Osteoblast (primary cell): Measurements from ENCODE around the gene SRRM5. TPM values are rescaled to one million over a fixed set of nuclear protein-coding genes. Genes with fewer than 3 reads are reported as not detected.

Experiments
- DNase-seq: peaks from one replicate; pipeline ENCODE4 v3.0.0; 2011; ENCODE audit warnings: low spot score, mixed read lengths; ENCODE audit not compliant: insufficient read length; ENCODE audit errors: missing footprints
- H2AFZ ChIP-seq: 2 replicates; pipeline ENCODE4 v1.6.0; 2011; ENCODE audit warnings: mild to moderate bottlenecking, low read length
- H3K27ac ChIP-seq: 2 replicates; pipeline ENCODE4 v1.5.1; 2011; ENCODE audit warnings: mild to moderate bottlenecking, low read depth, low read length, moderate library complexity
- H3K27me3 ChIP-seq: 2 replicates; pipeline ENCODE4 v1.6.0; 2012; ENCODE audit warnings: mild to moderate bottlenecking, control low read depth, inconsistent platforms, low read length, moderate library complexity; ENCODE audit not compliant: insufficient read depth
- H3K36me3 ChIP-seq: 2 replicates; pipeline ENCODE4 v1.5.1; 2011; ENCODE audit warnings: mild to moderate bottlenecking, low read length, control low read depth, moderate library complexity; ENCODE audit not compliant: insufficient read depth
- H3K4me1 ChIP-seq: 2 replicates; pipeline ENCODE4 v1.5.1; 2011; ENCODE audit warnings: mild to moderate bottlenecking, low read length, control low read depth, moderate library complexity; ENCODE audit not compliant: insufficient read depth
- H3K4me2 ChIP-seq: 2 replicates; pipeline ENCODE4 v1.6.0; 2011; ENCODE audit warnings: mild to moderate bottlenecking, low read length; ENCODE audit not compliant: insufficient read depth
- H3K4me3 ChIP-seq: fragments of 200-600 bp; sonication (generic); 3 replicates; pipeline ENCODE4 v1.5.1; 2012; ENCODE audit warnings: mild to moderate bottlenecking, low read length, inconsistent platforms; ENCODE audit not compliant: insufficient read depth
- H3K79me2 ChIP-seq: 2 replicates; pipeline ENCODE4 v1.6.0; 2012; ENCODE audit warnings: mild to moderate bottlenecking, low read length, control low read depth, inconsistent platforms; ENCODE audit not compliant: insufficient read depth
- H3K9me3 ChIP-seq: 2 replicates; pipeline ENCODE4 v1.5.1; 2011; ENCODE audit warnings: low read depth, low read length, control low read depth
- H4K20me1 ChIP-seq: 2 replicates; pipeline ENCODE4 v1.6.0; 2012; ENCODE audit warnings: mild to moderate bottlenecking, low read length, control low read depth; ENCODE audit not compliant: insufficient read depth
- total RNA-seq: library from RNA; depleted of rRNA; stranded (reverse); fragments of >200 nt; gene quantifications from 2 replicates; pipeline ENCODE4 v1.2.3, GENCODE V29; 2012
- TF ChIP-seq, protein P1 (sequence below): IDR thresholded peaks from 2 replicates; pipeline ENCODE4 v1.5.1; 2011; ENCODE audit warnings: mild to moderate bottlenecking, low read depth, low read length, moderate library complexity; ENCODE audit errors: extremely low read depth

SRRM5 gene
- total RNA-seq, 1 donor, result under 0.01 TPM

DNA sequence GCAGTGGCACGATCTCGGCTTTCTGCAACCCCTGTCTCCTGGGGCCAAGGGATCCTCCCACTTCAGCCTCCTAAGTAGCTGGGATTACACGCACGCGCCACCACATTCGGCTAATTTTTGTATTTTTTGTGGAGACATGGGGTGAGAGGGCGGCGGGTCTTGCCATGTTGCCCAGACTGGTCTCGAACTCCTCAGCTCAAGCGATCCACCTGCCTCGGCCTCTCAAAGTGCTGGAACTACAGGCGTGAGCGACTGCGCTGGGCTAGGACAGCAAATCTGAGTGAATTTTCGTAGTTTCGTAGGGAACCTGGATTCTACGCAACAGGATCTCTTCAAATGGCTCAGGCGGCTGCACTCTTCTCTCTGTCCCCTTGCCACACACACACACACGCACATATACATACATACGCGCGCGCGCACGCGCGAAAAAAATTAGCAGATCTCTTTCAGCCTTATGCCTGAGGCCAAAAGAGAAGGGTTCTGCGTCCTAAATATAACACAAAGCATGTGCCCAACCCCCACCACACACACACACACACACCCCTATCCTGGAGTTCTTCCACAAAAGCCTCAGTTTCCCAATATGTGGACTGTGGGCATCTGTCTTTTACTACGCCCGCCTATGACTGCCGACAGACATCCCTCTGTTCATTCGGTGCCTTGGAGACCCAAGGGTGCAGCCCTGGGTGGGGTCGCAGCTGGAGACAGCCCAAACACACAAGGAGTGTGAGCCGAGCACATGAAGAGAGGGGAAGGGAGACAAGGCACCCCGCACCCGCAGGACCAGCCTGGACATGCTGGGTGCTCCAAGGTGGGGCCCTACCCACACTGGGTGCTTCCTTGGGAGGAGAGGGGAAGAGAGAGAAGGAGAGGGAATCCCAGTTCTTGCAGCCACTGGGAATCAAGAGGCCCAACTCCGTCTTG, 35.7 kb upstream of the SRRM5 start:
- TF ChIP-seq, protein P1, sequence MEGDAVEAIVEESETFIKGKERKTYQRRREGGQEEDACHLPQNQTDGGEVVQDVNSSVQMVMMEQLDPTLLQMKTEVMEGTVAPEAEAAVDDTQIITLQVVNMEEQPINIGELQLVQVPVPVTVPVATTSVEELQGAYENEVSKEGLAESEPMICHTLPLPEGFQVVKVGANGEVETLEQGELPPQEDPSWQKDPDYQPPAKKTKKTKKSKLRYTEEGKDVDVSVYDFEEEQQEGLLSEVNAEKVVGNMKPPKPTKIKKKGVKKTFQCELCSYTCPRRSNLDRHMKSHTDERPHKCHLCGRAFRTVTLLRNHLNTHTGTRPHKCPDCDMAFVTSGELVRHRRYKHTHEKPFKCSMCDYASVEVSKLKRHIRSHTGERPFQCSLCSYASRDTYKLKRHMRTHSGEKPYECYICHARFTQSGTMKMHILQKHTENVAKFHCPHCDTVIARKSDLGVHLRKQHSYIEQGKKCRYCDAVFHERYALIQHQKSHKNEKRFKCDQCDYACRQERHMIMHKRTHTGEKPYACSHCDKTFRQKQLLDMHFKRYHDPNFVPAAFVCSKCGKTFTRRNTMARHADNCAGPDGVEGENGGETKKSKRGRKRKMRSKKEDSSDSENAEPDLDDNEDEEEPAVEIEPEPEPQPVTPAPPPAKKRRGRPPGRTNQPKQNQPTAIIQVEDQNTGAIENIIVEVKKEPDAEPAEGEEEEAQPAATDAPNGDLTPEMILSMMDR, result no peak
- Histone ChIP-seq H3K9me3 (no peaks in the 10 kb centered on the region), H3K4me3 (peak overlapping the region; percentile 100), H3K79me2 (peaks cover 30% of the 10 kb centered on the region), H3K27ac (peak overlapping the region; percentile 84), H4K20me1 (no peaks in the 10 kb centered on the region), H3K27me3 (no peaks in the 10 kb centered on the region), H2AFZ (peak overlapping the region; percentile 93), H3K4me1 (peaks cover 18% of the 10 kb centered on the region), H3K4me2 (peak overlapping the region; percentile 97), H3K36me3 (no peaks in the 10 kb centered on the region)
- DNase-seq, result peak; percentile 15

DNA sequence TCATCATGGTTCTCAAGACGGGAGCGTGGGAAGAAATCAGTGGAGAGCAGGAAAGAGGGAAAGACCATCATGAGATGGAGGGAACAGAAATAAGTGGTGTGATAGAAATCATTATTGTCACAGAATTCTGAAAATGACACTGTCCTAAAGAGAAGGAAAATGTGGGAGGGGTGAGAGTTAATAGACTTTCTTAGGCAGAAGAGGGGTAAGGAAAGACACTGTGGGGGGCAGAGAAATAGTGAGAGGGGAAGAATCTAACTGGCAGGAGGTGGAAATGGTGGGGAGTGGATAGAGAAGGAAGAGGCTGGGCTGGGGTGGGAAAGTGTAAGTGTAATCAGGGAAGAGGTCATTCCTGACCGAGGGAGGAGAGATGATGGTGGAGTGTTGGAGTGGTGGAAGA, 33.1 kb upstream of the SRRM5 start:
- Histone ChIP-seq H3K4me1 (peaks cover 7% of the 10 kb centered on the region), H4K20me1 (no peaks in the 10 kb centered on the region), H3K27ac (no peak overlapping the region), H3K9me3 (no peaks in the 10 kb centered on the region), H2AFZ (no peak overlapping the region), H3K36me3 (no peaks in the 10 kb centered on the region), H3K4me2 (no peak overlapping the region), H3K79me2 (peaks cover 12% of the 10 kb centered on the region), H3K4me3 (no peak overlapping the region), H3K27me3 (no peaks in the 10 kb centered on the region)
- TF ChIP-seq, protein P1, result no peak
- DNase-seq, result peak; percentile 29

DNA sequence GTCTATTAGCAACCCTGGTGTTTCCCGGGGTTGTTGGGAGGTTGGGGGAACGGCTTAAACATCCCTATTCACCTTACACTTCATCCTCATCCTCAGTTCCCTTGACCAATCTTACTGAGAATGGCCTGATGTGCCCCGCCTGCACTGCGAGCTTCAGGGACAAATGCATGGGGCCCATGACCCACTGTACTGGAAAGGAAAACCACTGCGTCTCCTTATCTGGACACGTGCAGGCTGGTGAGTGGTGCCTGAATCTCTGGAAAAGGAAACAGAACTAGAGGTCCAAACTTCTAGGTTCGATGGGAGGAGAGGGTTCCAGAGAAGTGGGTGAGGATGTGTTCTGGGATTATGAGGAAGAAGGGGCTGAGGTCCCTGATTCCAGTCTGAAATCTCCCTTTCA, 30.4 kb upstream of the SRRM5 start:
- H3K27me3 ChIP-seq, result no peaks in the 10 kb centered on the region
- H3K27ac ChIP-seq, result no peak overlapping the region
- H3K4me2 ChIP-seq, result peak overlapping the region; percentile 74
- no peaks in the 10 kb centered on the region for H3K9me3 ChIP-seq
- H3K36me3 ChIP-seq, result no peaks in the 10 kb centered on the region
- H3K79me2 ChIP-seq, result peaks cover 5% of the 10 kb centered on the region
- peaks cover 3% of the 10 kb centered on the region for H4K20me1 ChIP-seq
- DNase-seq, result peak; percentile 49
- H3K4me3 ChIP-seq, result peak overlapping the region; percentile 28
- TF ChIP-seq, protein P1, result no peak
- H2AFZ ChIP-seq, result no peak overlapping the region
- H3K4me1 ChIP-seq, result no peaks in the 10 kb centered on the region

DNA sequence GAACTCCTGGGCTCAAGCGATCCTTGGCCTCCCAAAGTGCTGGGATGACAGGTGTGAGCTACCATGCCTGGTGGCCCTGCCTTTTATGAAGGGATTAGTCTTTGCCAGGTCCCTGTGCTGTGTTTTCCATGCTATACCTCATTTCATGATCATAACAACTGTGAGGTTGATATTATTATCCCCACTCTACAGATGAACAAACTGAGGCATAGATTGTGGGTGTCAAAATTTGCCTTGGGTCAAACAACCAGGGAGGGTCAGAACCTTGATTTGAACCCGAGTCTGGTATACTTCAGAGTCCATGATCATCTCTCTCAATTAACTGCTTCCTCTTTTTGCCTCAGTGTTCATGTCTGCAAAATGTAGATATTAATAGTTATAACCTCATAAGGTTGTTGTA, 29.4 kb upstream of the SRRM5 start:
- no peaks in the 10 kb centered on the region for H3K9me3 ChIP-seq
- H2AFZ ChIP-seq, result no peak overlapping the region
- H3K4me3 ChIP-seq, result no peak overlapping the region
- peaks cover 9% of the 10 kb centered on the region for H3K79me2 ChIP-seq
- H3K4me2 ChIP-seq, result no peak overlapping the region
- H4K20me1 ChIP-seq, result peaks cover 3% of the 10 kb centered on the region
- peaks cover 5% of the 10 kb centered on the region for H3K36me3 ChIP-seq
- no peaks in the 10 kb centered on the region for H3K27me3 ChIP-seq
- DNase-seq, result no peak
- no peak overlapping the region for H3K27ac ChIP-seq
- TF ChIP-seq, protein P1, result no peak
- no peaks in the 10 kb centered on the region for H3K4me1 ChIP-seq
